ENCODE measurements around the gene GTF2F1. TPM values are rescaled to one million over a fixed set of nuclear protein-coding genes. Genes with fewer than 3 reads are reported as not detected.
"Not testable (repeated sequence)": the region's sequence is repeated elsewhere in the genome, so short reads cannot be mapped to it uniquely, and the experiment has no call there.

Gene GTF2F1, protein sequence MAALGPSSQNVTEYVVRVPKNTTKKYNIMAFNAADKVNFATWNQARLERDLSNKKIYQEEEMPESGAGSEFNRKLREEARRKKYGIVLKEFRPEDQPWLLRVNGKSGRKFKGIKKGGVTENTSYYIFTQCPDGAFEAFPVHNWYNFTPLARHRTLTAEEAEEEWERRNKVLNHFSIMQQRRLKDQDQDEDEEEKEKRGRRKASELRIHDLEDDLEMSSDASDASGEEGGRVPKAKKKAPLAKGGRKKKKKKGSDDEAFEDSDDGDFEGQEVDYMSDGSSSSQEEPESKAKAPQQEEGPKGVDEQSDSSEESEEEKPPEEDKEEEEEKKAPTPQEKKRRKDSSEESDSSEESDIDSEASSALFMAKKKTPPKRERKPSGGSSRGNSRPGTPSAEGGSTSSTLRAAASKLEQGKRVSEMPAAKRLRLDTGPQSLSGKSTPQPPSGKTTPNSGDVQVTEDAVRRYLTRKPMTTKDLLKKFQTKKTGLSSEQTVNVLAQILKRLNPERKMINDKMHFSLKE
- 53.6 and 59.9 TPM in 2 replicates for total RNA-seq (2014; rRNA removed; shearing (Covaris generic))

DNA sequence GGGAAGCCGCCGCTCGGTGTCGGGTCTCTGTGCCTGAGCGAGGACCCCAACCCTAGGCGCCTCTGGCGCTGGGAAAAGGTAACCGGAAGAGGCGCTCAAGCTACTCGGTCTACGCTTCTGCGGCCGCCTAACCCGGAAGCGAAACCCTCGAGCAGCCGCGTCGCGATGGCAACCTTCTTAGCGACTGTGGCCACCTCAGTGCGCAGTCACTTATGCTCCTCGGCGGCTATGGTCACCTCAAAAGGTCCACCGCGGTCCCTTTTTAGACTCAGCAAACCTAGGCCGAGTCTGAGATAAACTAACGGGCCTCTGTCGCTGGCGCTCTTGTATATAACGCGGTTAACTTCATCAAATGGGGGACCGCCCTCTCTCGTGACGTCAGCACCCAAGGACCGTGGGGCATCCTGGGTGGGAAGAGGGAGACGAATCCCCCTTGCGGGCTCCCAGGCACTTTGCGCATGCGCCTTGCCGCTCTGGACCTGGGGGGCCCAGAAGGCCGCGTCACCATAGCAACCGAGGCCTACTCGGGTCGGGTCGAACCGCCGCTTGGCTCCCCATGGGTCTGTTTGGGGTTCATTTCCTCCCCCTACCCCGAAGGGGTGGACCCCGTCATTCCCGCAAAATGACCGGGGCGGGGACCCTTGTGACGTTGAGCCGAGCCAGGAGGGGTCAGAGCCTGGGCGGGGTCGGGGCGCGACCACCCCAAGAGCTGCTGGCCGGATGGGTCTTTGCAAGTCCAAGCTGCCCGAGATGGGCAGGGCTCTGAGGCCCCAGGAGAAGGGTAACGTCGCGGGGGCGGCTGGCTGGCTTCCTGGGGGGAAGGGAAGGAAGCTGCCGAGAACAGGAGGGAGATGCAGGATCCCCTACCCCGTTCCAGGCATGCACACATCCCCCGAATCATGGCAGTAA is at the start of gene GTF2F1:
Gene GTF2F1, minus strand, starts transcription at position 91 of the 909 bp plus-strand sequence. CDS start 169 bp downstream, outside the sequence.
- H3K27me3 ChIP-seq (ENCODE audit: control insufficient read depth, insufficient read depth, low read length) = no peaks in the 10 kb centered on the region
- peak within 1 kb of the TSS; percentile 99 for H3K4me3 ChIP-seq (ENCODE audit: insufficient read depth, low read depth, low read length)
- peak; percentile 99 for DNase-seq
- H3K36me3 ChIP-seq (replicated peaks; ENCODE audit: control insufficient read depth, insufficient read depth, low read length) = peaks cover 10% of the 10 kb centered on the region

DNA sequence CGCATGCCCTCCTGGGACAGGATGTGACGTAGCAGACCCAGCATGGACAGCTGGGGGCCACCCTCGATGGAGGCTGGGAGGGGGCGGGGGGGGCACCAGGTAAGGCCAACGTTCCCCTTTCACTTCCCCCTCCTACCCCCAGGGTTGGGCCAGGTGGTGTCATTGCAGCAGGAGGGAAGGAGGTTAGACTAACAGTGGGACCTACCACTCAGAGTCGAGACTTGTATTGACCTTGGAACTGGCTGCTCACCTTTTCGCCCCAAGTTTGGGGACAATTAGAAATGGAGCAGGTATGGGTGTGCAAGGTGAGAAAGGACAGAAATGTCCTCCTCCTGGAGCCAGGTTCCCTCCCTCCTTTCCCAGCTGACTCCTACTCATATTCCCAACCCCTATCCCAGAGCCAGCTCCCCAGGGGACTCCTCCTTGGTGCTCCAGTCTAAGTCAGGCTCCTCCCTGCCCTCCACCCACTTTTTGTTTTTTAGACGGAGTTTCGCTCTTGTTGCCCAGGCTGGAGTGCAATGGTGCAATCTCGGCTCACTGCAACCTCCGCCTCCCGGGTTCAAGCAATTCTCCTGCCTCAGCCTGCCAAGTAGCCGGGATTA is 49.2 kb upstream of the GTF2F1 start:
- H3K36me3 ChIP-seq (replicated peaks; ENCODE audit: control insufficient read depth, insufficient read depth, low read length) = no peaks in the 10 kb centered on the region
- no peaks in the 10 kb centered on the region; the same call in 1 of the 2 replicates for H3K27me3 ChIP-seq (ENCODE audit: control insufficient read depth, insufficient read depth, low read length)
- peak; percentile 29 for DNase-seq
- no peak overlapping the region for H3K4me3 ChIP-seq (ENCODE audit: insufficient read depth, low read depth, low read length)

DNA sequence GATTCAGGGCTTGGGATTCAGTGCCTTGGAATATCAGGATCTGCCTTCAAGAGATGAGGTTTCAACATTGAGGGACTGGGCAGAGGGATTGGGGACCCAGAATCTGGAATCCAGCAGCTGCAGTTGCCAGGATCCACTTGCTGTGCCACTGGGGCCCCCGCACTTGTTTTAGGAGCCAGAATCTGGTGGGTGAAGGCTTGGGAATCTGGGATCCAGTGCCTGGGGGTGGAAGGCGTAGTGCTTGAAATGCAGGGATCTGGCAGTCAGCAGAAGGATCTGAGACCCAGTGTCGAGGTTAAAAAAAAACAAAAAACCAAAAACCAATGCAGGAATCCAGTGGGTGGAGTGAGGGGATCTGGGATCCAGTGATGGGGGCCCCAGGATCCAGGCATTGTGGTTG is 47.9 kb upstream of the GTF2F1 start:
- H3K36me3 ChIP-seq (replicated peaks; ENCODE audit: control insufficient read depth, insufficient read depth, low read length) = no peaks in the 10 kb centered on the region
- no peak for DNase-seq
- H3K27me3 ChIP-seq (ENCODE audit: control insufficient read depth, insufficient read depth, low read length) = no peaks in the 10 kb centered on the region; the same call in 1 of the 2 replicates
- H3K4me3 ChIP-seq (ENCODE audit: insufficient read depth, low read depth, low read length) = no peak overlapping the region

DNA sequence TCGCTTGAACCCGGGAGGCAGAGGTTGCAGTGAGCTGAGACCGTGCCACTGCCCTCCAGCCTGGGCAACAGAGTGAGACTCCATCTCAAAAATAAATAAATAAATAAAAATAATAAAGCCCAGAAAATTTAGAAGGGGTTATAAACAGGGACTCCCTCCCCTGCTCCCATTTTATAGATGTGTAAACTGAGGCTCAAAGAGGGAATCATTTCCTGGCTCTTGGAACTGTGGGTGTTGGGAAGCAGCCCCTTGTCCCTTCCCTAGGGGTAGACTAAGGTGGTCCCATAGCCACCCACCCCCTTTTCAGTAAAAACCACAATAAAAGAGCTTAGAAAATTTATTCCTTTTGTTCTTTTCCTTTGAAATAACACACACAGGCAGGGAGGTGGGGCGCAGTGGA is 46.8 kb upstream of the GTF2F1 start:
- Histone ChIP-seq H3K36me3 (replicated peaks; ENCODE audit: control insufficient read depth, insufficient read depth, low read length) (no peaks in the 10 kb centered on the region), H3K27me3 (ENCODE audit: control insufficient read depth, insufficient read depth, low read length) (no peaks in the 10 kb centered on the region; the same call in 1 of the 2 replicates), H3K4me3 (ENCODE audit: insufficient read depth, low read depth, low read length) (no peak overlapping the region)
- no peak for DNase-seq

DNA sequence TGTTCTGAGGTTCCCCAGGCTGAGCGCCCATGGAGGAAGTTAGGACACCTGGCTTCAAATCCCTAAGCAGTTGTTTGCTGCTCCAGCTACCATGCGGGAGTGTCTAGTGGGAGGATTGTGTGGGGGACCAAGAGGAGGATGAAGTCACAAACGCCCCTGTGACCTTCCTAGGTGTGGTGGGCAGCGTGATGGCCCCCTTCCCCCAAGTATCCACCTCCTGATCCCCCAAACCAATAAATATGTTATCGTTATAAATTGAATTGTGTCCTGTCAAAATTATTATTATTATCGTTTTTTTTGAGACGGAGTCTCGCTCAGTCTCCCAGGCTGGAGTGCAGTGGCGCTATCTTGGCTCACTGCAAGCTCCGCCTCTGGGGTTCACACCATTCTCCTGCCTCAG is 40.7 kb upstream of the GTF2F1 start, which contains the start of gene SLC25A41:
Gene SLC25A41, minus strand, starts transcription at position 101 of the 400 bp plus-strand sequence. Its CDS starts 70 bp downstream, at position 31.
- Histone ChIP-seq H3K36me3 (replicated peaks; ENCODE audit: control insufficient read depth, insufficient read depth, low read length) (no peaks in the 10 kb centered on the region), H3K27me3 (ENCODE audit: control insufficient read depth, insufficient read depth, low read length) (peaks cover 8% of the 10 kb centered on the region; the same call in 1 of the 2 replicates), H3K4me3 (ENCODE audit: insufficient read depth, low read depth, low read length) (no peak within 1 kb of the TSS)
- no peak for DNase-seq

DNA sequence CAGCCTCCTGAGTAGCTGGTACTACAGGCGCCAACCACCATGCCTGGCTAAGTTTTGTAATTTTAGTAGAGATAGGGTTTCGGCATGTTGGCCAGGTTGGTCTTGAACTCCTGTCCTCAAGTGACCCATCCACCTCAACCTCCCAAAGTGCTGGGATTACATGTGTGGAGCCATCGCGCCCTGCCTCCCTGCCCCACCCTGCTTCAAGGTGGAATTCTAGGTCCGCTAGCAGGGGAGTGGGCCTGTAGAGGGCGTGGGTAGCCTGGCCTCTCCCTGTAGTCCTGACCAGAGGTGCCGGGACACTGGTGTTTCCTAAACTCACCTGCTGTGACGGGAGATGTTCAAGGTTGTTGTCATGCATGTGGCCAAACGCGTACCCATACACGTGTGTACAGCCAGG is 40.2 kb upstream of the GTF2F1 start:
- Histone ChIP-seq H3K4me3 (ENCODE audit: insufficient read depth, low read depth, low read length) (no peak overlapping the region), H3K27me3 (ENCODE audit: control insufficient read depth, insufficient read depth, low read length) (peaks cover 8% of the 10 kb centered on the region; the same call in 1 of the 2 replicates), H3K36me3 (replicated peaks; ENCODE audit: control insufficient read depth, insufficient read depth, low read length) (no peaks in the 10 kb centered on the region)
- DNase-seq = no peak

DNA sequence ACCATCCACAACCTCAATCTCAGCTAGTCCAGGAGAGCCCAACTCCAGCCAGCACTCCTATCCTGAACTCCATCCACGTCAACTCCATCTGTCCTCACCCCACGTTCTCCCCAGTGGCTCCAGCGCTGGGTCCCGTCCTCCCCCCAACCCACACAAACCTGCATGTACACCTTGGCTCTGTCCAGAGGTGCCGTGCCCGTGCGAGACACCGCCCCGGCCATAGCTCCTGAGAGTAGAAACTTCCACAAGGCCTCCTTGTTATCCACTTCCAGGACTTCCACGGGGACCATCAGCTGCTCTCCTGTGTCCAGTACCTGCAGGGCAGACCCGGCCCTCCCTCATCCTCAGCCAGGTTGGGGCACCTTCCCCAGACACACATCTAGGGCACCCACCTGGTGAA is 38.9 kb upstream of the GTF2F1 start:
- Histone ChIP-seq H3K27me3 (ENCODE audit: control insufficient read depth, insufficient read depth, low read length) (peaks cover 8% of the 10 kb centered on the region; the same call in 1 of the 2 replicates), H3K4me3 (ENCODE audit: insufficient read depth, low read depth, low read length) (no peak overlapping the region), H3K36me3 (replicated peaks; ENCODE audit: control insufficient read depth, insufficient read depth, low read length) (no peaks in the 10 kb centered on the region)
- DNase-seq = no peak

DNA sequence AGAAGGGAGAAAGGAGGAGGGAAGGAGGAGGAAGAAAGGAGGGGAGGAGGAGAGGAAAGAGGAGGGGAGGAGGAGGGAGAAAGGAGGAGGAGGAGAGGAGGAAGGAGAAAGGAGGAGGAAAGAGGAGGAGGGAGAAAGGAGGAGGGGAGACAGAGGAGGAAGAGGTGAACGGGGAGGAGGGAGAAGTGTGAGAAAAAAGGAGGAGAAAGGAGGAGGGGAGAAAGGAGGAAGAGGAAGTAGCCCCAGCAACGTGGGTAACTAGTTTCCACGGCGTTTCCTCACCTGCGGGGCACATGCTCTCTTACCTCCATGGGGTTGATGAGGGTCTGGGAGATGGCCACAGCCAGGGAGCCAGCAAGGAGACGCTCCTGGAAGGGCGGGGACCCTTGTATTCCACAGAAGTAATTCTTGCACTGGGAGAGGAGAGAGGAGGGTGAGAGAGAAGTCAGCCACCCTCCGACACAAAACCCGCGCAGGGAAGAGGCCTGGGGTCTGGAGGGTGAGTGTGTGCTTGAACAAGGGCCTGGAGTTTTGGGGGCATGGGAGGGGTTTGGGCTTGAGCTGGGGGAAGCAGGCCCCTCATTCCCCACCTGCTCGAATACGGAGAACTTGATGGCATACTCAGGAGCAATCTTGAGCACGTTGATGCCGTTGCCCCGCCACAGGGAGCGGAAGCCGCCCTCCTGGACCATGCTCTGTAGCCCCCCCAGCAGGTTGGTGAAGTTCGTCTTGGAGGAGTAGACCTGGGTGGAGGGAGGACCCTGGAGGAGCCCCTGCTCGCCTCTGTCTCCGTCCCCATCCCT is 36.7 kb upstream of the GTF2F1 start:
- no peaks in the 10 kb centered on the region for H3K36me3 ChIP-seq (replicated peaks; ENCODE audit: control insufficient read depth, insufficient read depth, low read length)
- no peak overlapping the region; the same call in 1 of the 2 replicates for H3K4me3 ChIP-seq (ENCODE audit: insufficient read depth, low read depth, low read length)
- peak; percentile 56 for DNase-seq
- H3K27me3 ChIP-seq (ENCODE audit: control insufficient read depth, insufficient read depth, low read length) = peaks cover 8% of the 10 kb centered on the region; the same call in 1 of the 2 replicates

DNA sequence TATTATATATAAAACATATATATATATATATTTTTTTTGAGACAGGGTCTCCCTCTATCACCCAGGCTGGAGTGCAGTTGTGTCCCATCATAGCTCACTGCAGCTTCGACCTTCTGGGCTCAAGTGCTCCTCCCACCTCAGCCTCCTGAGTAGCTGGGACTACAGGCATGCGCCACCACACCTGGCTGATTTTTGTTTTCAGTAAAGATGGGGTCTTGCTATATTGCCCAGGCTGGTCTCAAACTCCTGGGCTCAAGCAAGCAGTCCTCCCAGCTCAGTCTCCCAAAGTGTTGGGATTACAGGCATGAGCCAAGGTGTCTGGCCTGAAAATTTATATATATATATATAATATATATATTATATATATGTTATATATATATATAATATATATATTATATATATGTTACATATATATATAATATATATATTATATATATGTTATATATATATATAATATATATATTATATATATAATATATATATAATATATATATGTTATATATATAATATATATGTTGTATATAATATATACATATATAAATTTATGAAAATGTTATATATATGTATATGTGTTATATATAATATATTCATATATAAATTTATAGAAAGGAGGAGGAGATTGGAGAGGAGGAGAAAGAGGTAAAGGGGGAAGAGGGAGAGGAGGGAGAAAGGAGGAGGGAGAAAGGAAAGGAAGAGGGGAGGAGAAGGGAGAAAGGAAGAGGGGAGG is 35.9 kb upstream of the GTF2F1 start:
- H3K27me3 ChIP-seq (ENCODE audit: control insufficient read depth, insufficient read depth, low read length); H3K36me3 ChIP-seq (replicated peaks; ENCODE audit: control insufficient read depth, insufficient read depth, low read length); H3K4me3 ChIP-seq (ENCODE audit: insufficient read depth, low read depth, low read length); DNase-seq: not testable (repeated sequence)

DNA sequence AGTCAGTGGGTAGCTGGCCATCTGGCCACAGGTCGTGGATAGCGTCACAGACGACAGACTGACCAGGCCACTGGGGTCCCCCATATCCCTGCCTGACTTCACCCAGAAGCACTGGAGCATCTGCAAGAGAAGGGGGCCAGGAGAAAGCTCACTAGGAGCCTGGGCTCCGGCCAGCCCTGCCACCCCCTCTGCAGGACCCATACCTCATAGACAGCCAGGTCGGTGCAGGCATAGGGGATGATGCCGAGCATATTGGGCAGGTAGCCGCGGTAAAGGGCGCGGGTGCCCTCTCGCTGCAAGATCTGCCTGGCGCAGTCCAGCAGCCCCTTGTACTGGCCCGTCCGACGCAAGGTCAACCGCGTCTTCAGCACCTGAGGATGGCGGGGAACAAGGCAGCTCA is 34.2 kb upstream of the GTF2F1 start:
- peaks cover 8% of the 10 kb centered on the region; the same call in 1 of the 2 replicates for H3K27me3 ChIP-seq (ENCODE audit: control insufficient read depth, insufficient read depth, low read length)
- DNase-seq = no peak
- peaks cover 3% of the 10 kb centered on the region for H3K36me3 ChIP-seq (replicated peaks; ENCODE audit: control insufficient read depth, insufficient read depth, low read length)
- H3K4me3 ChIP-seq (ENCODE audit: insufficient read depth, low read depth, low read length) = no peak overlapping the region

DNA sequence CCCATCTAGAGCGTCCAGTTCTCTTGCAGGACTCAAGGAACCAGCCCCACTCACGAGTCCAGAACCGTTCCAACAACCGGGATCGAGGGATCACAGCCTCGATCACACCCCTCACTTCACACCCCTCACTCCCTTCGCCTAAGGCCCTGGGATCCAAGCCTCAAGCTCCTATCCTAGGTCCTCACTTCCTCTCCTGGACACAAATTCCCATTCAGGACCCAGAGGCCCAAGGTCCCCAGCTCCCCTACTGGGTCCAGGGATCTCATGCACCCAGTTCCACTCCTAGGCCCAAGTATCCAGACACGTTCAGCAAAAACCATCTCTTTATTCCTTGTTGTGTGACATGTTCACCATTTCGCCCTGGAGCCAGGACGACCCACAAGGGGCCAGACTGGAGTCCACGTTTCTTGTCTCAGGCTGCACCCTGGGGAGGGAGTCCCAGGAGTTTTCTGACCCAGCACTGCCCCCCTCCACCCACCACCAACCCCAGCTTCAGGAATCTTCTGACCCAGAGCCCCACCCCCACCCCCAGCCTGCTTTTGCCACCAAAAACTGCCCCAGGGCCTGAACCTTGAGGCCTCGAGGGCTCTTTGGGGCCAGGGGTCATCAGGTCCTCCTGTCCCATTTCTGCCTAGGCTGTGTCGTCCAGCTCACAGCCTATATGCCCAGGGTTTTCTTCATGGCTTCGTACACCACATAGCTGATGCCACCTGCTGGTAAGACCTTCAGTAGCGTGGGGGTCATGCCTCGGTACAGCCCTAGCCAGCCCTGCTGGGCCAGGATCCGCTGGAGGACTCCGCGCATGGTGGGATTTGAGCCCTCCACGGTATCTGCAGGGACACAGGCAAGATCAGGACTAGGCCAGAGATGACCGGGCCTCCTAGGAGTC is 33.0 kb upstream of the GTF2F1 start:
- peaks cover 12% of the 10 kb centered on the region for H3K36me3 ChIP-seq (replicated peaks; ENCODE audit: control insufficient read depth, insufficient read depth, low read length)
- H3K27me3 ChIP-seq (ENCODE audit: control insufficient read depth, insufficient read depth, low read length) = peaks cover 8% of the 10 kb centered on the region; the same call in 1 of the 2 replicates
- H3K4me3 ChIP-seq (ENCODE audit: insufficient read depth, low read depth, low read length) = no peak overlapping the region; the same call in 1 of the 2 replicates
- peak; percentile 26 for DNase-seq

Measured in H7 (cell line).